ENCODE measurements around the gene SMARCE1.

DNA sequence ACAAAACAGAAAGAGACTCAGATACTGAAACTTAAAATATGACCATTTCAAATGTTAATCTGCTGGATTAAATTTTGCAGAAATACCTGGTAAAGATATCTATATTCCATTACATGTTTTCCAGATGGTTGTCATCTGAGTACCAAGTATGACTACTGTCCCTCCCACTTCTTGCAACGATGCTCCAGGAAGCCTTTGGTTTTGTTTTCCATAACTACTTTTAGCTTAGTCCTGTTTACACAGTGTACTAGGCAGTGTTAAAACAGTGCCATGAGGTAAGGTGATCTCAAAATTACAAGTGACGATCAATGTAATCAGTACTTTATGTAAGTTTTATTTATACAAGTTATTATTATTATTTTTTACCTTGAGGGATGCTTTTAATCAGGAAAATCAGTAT is 17.8 kb downstream of the SMARCE1 start:
- TF ChIP-seq, protein P1, sequence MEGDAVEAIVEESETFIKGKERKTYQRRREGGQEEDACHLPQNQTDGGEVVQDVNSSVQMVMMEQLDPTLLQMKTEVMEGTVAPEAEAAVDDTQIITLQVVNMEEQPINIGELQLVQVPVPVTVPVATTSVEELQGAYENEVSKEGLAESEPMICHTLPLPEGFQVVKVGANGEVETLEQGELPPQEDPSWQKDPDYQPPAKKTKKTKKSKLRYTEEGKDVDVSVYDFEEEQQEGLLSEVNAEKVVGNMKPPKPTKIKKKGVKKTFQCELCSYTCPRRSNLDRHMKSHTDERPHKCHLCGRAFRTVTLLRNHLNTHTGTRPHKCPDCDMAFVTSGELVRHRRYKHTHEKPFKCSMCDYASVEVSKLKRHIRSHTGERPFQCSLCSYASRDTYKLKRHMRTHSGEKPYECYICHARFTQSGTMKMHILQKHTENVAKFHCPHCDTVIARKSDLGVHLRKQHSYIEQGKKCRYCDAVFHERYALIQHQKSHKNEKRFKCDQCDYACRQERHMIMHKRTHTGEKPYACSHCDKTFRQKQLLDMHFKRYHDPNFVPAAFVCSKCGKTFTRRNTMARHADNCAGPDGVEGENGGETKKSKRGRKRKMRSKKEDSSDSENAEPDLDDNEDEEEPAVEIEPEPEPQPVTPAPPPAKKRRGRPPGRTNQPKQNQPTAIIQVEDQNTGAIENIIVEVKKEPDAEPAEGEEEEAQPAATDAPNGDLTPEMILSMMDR (IDR thresholded peaks at IDR 0.05 in 2 of 3, conservative IDR thresholded peaks at IDR 0.05 in 1 of 3; ENCODE audit: insufficient read depth in 2 of 3, low read depth in 1 of 3, low read length in 3 of 3), result no peak
- TF ChIP-seq ILK (tag; IDR thresholded peaks at IDR 0.05; ENCODE audit: borderline replicate concordance, low read depth), result no peak
